Neutrophil (primary cell): ENCODE results near the gene ERBIN.
"Not testable (repeated sequence)": the region's sequence is repeated elsewhere in the genome, so short reads cannot be mapped to it uniquely, and the experiment has no call there.

Experiments used
- H3K27ac ChIP-seq: fragments of 200-600 bp; sonication (generic); 2 replicates; pipeline ENCODE4 v1.5.1; 2016; ENCODE audit warnings: mild to moderate bottlenecking, moderate library complexity
- H3K27me3 ChIP-seq: fragments of 200-600 bp; sonication (generic); 2 replicates; pipeline ENCODE4 v1.6.0; 2016; ENCODE audit warnings: mild to moderate bottlenecking
- H3K36me3 ChIP-seq: fragments of 200-600 bp; sonication (generic); 2 replicates; pipeline ENCODE4 v1.5.1; 2017
- H3K4me1 ChIP-seq, 2 experiments: fragments of 200-600 bp in 1 of 2; sonication (generic) in 1 of 2; 1 replicate in 1 of 2; 2 replicates in 1 of 2; pipeline versions ENCODE4 v1.5.1 to v1.6.1; 2013 to 2016; ENCODE audit warnings: low read depth in 1 of 2, low read length in 1 of 2, mild to moderate bottlenecking in 1 of 2, moderate library complexity in 1 of 2; ENCODE audit not compliant: control insufficient read depth in 1 of 2, insufficient read depth in 1 of 2
- H3K4me3 ChIP-seq, 2 experiments: fragments of 200-600 bp in 1 of 2; sonication (generic) in 1 of 2; 1 replicate in 1 of 2; 2 replicates in 1 of 2; pipeline ENCODE4 v1.5.1; 2013 to 2016; ENCODE audit warnings: low read depth in 1 of 2, low read length in 1 of 2, mild to moderate bottlenecking in 1 of 2, moderate library complexity in 1 of 2
- H3K9me3 ChIP-seq: fragments of 200-600 bp; sonication (generic); 2 replicates; pipeline ENCODE4 v1.5.1; 2016
- CTCF ChIP-seq: fragments of 200-600 bp; sonication (generic); IDR thresholded peaks from 2 replicates; pipeline ENCODE4 v1.5.1; 2016; ENCODE audit warnings: antibody characterized with exemption

The ERBIN gene

GRCh38 chr5:65926276-65926783 is at the start of gene ERBIN:
TSS of gene ERBIN (plus strand) at chr5:65926575. CDS start at chr5:65992719, 66,144 bp downstream.
- TF ChIP-seq CTCF = no peak
- H3K4me1 ChIP-seq = peaks cover 27 to 28% of the 10 kb centered on the region in 2 experiments
- no peaks in the 10 kb centered on the region for H3K36me3 ChIP-seq
- no peaks in the 10 kb centered on the region for H3K9me3 ChIP-seq
- H3K4me3 ChIP-seq = peak within 1 kb of the TSS; percentile 93
- H3K27me3 ChIP-seq = peaks cover 13% of the 10 kb centered on the region
- peak within 1 kb of the TSS; percentile 99 for H3K27ac ChIP-seq

- no peaks in the 10 kb centered on the region for H3K36me3 ChIP-seq
- H3K9me3 ChIP-seq = no peaks in the 10 kb centered on the region
- no peak for TF ChIP-seq CTCF
- H3K27me3 ChIP-seq = no peaks in the 10 kb centered on the region
- H3K27ac ChIP-seq = no peak overlapping the region
- H3K4me1 ChIP-seq = no peaks in the 10 kb centered on the region
- no peak overlapping the region for H3K4me3 ChIP-seq
Measured at GRCh38 chr5:65876970-65877369, 49.4 kb upstream of the ERBIN start.

GRCh38 chr5:65879668-65880256 is 46.6 kb upstream of the ERBIN start:
- H3K27ac ChIP-seq, H3K4me1 ChIP-seq, H3K36me3 ChIP-seq, H3K9me3 ChIP-seq, H3K4me3 ChIP-seq, H3K27me3 ChIP-seq: not testable (repeated sequence)

- H3K4me1 ChIP-seq = no peaks in the 10 kb centered on the region
- TF ChIP-seq CTCF = no peak
- H3K27me3 ChIP-seq = no peaks in the 10 kb centered on the region
- no peaks in the 10 kb centered on the region for H3K36me3 ChIP-seq
- no peak overlapping the region for H3K4me3 ChIP-seq
- no peak overlapping the region for H3K27ac ChIP-seq
- no peaks in the 10 kb centered on the region for H3K9me3 ChIP-seq
Measured at GRCh38 chr5:65880496-65881072, 45.8 kb upstream of the ERBIN start.

GRCh38 chr5:65882278-65882677 is 44.1 kb upstream of the ERBIN start:
- no peak for TF ChIP-seq CTCF
- no peaks in the 10 kb centered on the region for H3K36me3 ChIP-seq
- H3K4me3 ChIP-seq = no peak overlapping the region
- H3K27me3 ChIP-seq = no peaks in the 10 kb centered on the region
- no peak overlapping the region for H3K27ac ChIP-seq
- H3K9me3 ChIP-seq = no peaks in the 10 kb centered on the region
- H3K4me1 ChIP-seq = no peaks in the 10 kb centered on the region

DNA sequence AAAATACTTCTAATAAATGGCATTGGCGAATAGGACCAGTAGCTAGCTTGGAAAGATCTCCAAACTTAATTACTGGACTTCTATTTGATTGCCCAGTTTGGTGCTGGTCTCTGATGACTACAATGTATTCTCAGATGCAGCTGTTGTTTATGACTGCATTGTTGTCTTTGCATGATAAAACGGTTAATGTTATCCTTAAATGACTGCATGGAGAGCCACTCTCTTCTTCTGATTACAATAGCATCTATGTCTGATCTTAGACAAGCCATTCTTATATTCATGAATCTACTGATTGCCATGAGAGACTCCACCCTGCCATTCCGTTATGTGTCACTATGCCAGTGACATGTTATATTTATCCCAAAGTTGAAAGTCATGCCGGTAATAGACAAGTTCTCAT is 42.9 kb upstream of the ERBIN start:
- no peak overlapping the region for H3K27ac ChIP-seq
- TF ChIP-seq CTCF = no peak
- no peak overlapping the region for H3K4me3 ChIP-seq
- H3K9me3 ChIP-seq = no peaks in the 10 kb centered on the region
- H3K27me3 ChIP-seq = no peaks in the 10 kb centered on the region
- H3K36me3 ChIP-seq = no peaks in the 10 kb centered on the region
- no peaks in the 10 kb centered on the region for H3K4me1 ChIP-seq
